Erythroblast (primary cell): ENCODE measurements around the gene WDR70.

Experiments used
- GATA1 ChIP-seq: IDR thresholded peaks from 2 replicates; pipeline ENCODE4 v1.6.1; 2011; ENCODE audit warnings: low read depth, mild to moderate bottlenecking, control low read depth, low read length, moderate library complexity
- POLR2A ChIP-seq: IDR thresholded peaks from 2 replicates; pipeline ENCODE4 v1.6.1; 2011; ENCODE audit warnings: mild to moderate bottlenecking, low read length

- no peak for TF ChIP-seq POLR2A
- TF ChIP-seq GATA1: no peak
These were observed 249.8 kb downstream of the WDR70 start for GRCh38 chr5:37628876-37629275.
